ENCODE measurements around the gene AKT2.
A peak's percentile ranks its signal among the peaks of the same experiment; 100 is the strongest.
"Not testable (repeated sequence)": the region's sequence is repeated elsewhere in the genome, so short reads cannot be mapped to it uniquely, and the experiment has no call there.

Gene AKT2

GRCh38 chr19:40233811-40234389, 51.2 kb downstream of the AKT2 start:
- DNase-seq = no peak

- no peak for DNase-seq
These were observed 52.0 kb downstream of the AKT2 start for GRCh38 chr19:40232949-40233810.

GRCh38 chr19:40232479-40232878, 52.7 kb downstream of the AKT2 start:
- no peak for DNase-seq

GRCh38 chr19:40231544-40232424, 53.4 kb downstream of the AKT2 start:
- DNase-seq = no peak

- no peak for DNase-seq
These were observed 54.1 kb downstream of the AKT2 start for GRCh38 chr19:40231057-40231456.

- no peak for DNase-seq
These were observed 55.2 kb downstream of the AKT2 start for GRCh38 chr19:40229926-40230417.

- DNase-seq = no peak
These were observed 55.7 kb downstream of the AKT2 start for GRCh38 chr19:40229484-40229883.

- DNase-seq = no peak
These were observed 56.3 kb downstream of the AKT2 start for GRCh38 chr19:40228863-40229262.

- no peak for DNase-seq
These were observed 56.8 kb downstream of the AKT2 start for GRCh38 chr19:40228346-40228745.

GRCh38 chr19:40225440-40226305, 59.5 kb downstream of the AKT2 start:
- no peak for DNase-seq

- no peak for DNase-seq
These were observed 60.6 kb downstream of the AKT2 start for GRCh38 chr19:40224342-40225150.

GRCh38 chr19:40223135-40223822, 61.9 kb downstream of the AKT2 start:
- DNase-seq = peak in 3 of 5 experiments; percentile 11 to 43 (median 20)

GRCh38 chr19:40221858-40222619, 63.1 kb downstream of the AKT2 start:
- DNase-seq = peak; percentile 36 to 85 (median 64)

- DNase-seq = no peak
These were observed 64.5 kb downstream of the AKT2 start for GRCh38 chr19:40220674-40221073.

- DNase-seq = no peak
These were observed 65.3 kb downstream of the AKT2 start for GRCh38 chr19:40219721-40220276.

GRCh38 chr19:40219029-40219428, 66.1 kb downstream of the AKT2 start:
- not testable (repeated sequence) for DNase-seq

- DNase-seq = peak in 3 of 5 experiments; percentile 35 to 50 (median 35)
These were observed 66.9 kb downstream of the AKT2 start, which contains the start of gene TTC9B for GRCh38 chr19:40217934-40218890. Gene TTC9B, minus strand, starts transcription at chr19:40218384. Its CDS starts 3 bp downstream, at chr19:40218381.
